PC-9 (cell line): Measurements from ENCODE around the gene ACAP2. TPM values are rescaled to one million over a fixed set of nuclear protein-coding genes. Genes with fewer than 3 reads are reported as not detected.

Experiments used
- BruUV-seq: library from RNA; stranded (reverse); fragments of 400-500 nt; replicated peaks from 2 replicates; lab custom pipeline; 2021; lab: Mats Ljungman, UMichigan
- CTCF ChIA-PET: fragments of 300-600 bp; sonication (Branson Sonifier 250); formaldehyde crosslinking; loops from one replicate; lab custom pipeline; 2022; ENCODE audit warnings: antibody characterized with exemption; lab: Charles Lee
- POLR2A ChIA-PET: fragments of 300-600 bp; sonication (Branson Sonifier 250); formaldehyde crosslinking; loops from one replicate; lab custom pipeline; 2022; ENCODE audit warnings: antibody characterized with exemption; ENCODE audit not compliant: unreplicated experiment; lab: Charles Lee
- DNase-seq, 2 experiments: peaks; one replicate each; pipeline versions ENCODE4 v3.0.0 to v3.0.0-alpha.2; 2015 to 2022; ENCODE audit warnings: mixed read lengths in 1 of 2
- H2AFZ ChIP-seq: fragments of 200-600 bp; sonication (generic); 2 replicates; pipeline ENCODE4 v1.8.1; 2017; ENCODE audit warnings: antibody characterized with exemption
- H3F3A ChIP-seq: fragments of 200-600 bp; sonication (generic); 2 replicates; pipeline ENCODE4 v1.8.1; 2017; ENCODE audit warnings: antibody characterized with exemption, mild to moderate bottlenecking, low read depth; ENCODE audit not compliant: insufficient read depth
- H3K27ac ChIP-seq: fragments of 200-600 bp; sonication (generic); 2 replicates; pipeline ENCODE4 v1.6.1; 2016; ENCODE audit warnings: mixed run types
- H3K27me3 ChIP-seq: fragments of 200-600 bp; sonication (generic); 2 replicates; pipeline ENCODE4 v1.6.1; 2016; ENCODE audit warnings: low read depth, mixed run types; ENCODE audit not compliant: insufficient read depth
- H3K36me3 ChIP-seq: fragments of 200-600 bp; sonication (generic); 2 replicates; pipeline ENCODE4 v1.6.1; 2016; ENCODE audit warnings: low read depth, mixed run types
- H3K4me1 ChIP-seq: fragments of 200-600 bp; sonication (generic); replicated peaks from 2 replicates; pipeline ENCODE4 v1.6.1; 2016; ENCODE audit warnings: mixed run types; ENCODE audit not compliant: insufficient read depth
- H3K4me2 ChIP-seq: fragments of 200-600 bp; sonication (generic); 2 replicates; pipeline ENCODE4 v1.6.1; 2017; ENCODE audit warnings: mixed run types
- H3K4me3 ChIP-seq: fragments of 200-600 bp; sonication (generic); 2 replicates; pipeline ENCODE4 v1.6.1; 2016; ENCODE audit warnings: mixed run types
- H3K79me2 ChIP-seq: fragments of 200-600 bp; sonication (generic); 2 replicates; pipeline ENCODE4 v1.6.1; 2017; ENCODE audit warnings: low read depth, mixed run types
- H3K9me2 ChIP-seq: fragments of 200-600 bp; sonication (generic); 2 replicates; pipeline ENCODE4 v1.8.1; 2017; ENCODE audit warnings: mild to moderate bottlenecking; ENCODE audit not compliant: insufficient read depth
- H3K9me3 ChIP-seq: fragments of 200-600 bp; sonication (generic); 2 replicates; pipeline ENCODE4 v1.8.1; 2016; ENCODE audit warnings: low read depth; ENCODE audit not compliant: insufficient read depth
- H4K20me1 ChIP-seq: fragments of 200-600 bp; sonication (generic); 2 replicates; pipeline ENCODE4 v1.8.1; 2017; ENCODE audit not compliant: insufficient read depth
- EZH2 ChIP-seq: fragments of 200-600 bp; sonication (generic); IDR thresholded peaks from 2 replicates; pipeline ENCODE4 v1.8.0; 2017; ENCODE audit warnings: antibody characterized with exemption, low read depth
- intact Hi-C: fragments of 100-400 bp; cut with micrococcal nuclease; formaldehyde crosslinking; loops from one replicate; pipeline ENCODE4 v1.10.0; 2022; ENCODE audit not compliant: unreplicated experiment
- total RNA-seq: library from RNA; stranded (reverse); gene quantifications from 2 replicates; pipeline ENCODE4 v1.2.3, GENCODE V29; 2021
- TF ChIP-seq, protein P1 (sequence below): fragments of 200-600 bp; sonication (generic); conservative IDR thresholded peaks from 2 replicates; pipeline ENCODE4 v1.6.1; 2017; ENCODE audit warnings: mixed run types, antibody characterized with exemption, mild to moderate bottlenecking, moderate library complexity

ACAP2 gene
- total RNA-seq, 1 experiment from 2014 or later, result 67.9 TPM

GRCh38 chr3:195440379-195440778 is 2.4 kb downstream of the ACAP2 start:
- Histone ChIP-seq H3K9me3 (no peaks in the 10 kb centered on the region), H2AFZ (no peak overlapping the region), H3K79me2 (peaks cover 71% of the 10 kb centered on the region), H3K9me2 (no peaks in the 10 kb centered on the region), H3K27ac (peak overlapping the region; percentile 62), H4K20me1 (peaks cover 11% of the 10 kb centered on the region), H3K4me2 (peak overlapping the region; percentile 93), H3F3A (peaks cover 22% of the 10 kb centered on the region), H3K27me3 (no peaks in the 10 kb centered on the region), H3K4me3 (peak overlapping the region; percentile 73; the same call in 1 of the 2 replicates), H3K4me1 (peaks cover 49% of the 10 kb centered on the region), H3K36me3 (no peaks in the 10 kb centered on the region)
- ChIA-PET POLR2A (interaction anchor here (0.6 to 0.7 kb wide), 2 partner anchors 109 to 588 kb away, joined by 3 to 8 read pairs; no protein-coding TSS in a partner anchor), CTCF (interaction anchor here (0.6 to 0.7 kb wide), 2 partner anchors 43 to 49 kb away, joined by 3 read pairs; no protein-coding TSS in a partner anchor)
- intact Hi-C loops, result loop anchor here (5.0 kb wide), 1 partner anchor 53 kb away; no protein-coding TSS in a partner anchor
- no TSS peak for BruUV-seq
- TF ChIP-seq, protein P1, sequence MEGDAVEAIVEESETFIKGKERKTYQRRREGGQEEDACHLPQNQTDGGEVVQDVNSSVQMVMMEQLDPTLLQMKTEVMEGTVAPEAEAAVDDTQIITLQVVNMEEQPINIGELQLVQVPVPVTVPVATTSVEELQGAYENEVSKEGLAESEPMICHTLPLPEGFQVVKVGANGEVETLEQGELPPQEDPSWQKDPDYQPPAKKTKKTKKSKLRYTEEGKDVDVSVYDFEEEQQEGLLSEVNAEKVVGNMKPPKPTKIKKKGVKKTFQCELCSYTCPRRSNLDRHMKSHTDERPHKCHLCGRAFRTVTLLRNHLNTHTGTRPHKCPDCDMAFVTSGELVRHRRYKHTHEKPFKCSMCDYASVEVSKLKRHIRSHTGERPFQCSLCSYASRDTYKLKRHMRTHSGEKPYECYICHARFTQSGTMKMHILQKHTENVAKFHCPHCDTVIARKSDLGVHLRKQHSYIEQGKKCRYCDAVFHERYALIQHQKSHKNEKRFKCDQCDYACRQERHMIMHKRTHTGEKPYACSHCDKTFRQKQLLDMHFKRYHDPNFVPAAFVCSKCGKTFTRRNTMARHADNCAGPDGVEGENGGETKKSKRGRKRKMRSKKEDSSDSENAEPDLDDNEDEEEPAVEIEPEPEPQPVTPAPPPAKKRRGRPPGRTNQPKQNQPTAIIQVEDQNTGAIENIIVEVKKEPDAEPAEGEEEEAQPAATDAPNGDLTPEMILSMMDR, result no peak
- no peak for TF ChIP-seq EZH2
- DNase-seq, result no peak

- Histone ChIP-seq H3K27me3 (no peaks in the 10 kb centered on the region), H3K27ac (peak overlapping the region; percentile 58), H3K4me3 (0 out of 2 replicates have a peak overlapping the region, but pooled peaks have one; percentile 14), H3K36me3 (no peaks in the 10 kb centered on the region), H2AFZ (no peak overlapping the region), H3K9me2 (no peaks in the 10 kb centered on the region), H4K20me1 (peaks cover 11% of the 10 kb centered on the region), H3K79me2 (peaks cover 91% of the 10 kb centered on the region), H3F3A (peaks cover 22% of the 10 kb centered on the region), H3K4me1 (peaks cover 43% of the 10 kb centered on the region), H3K9me3 (no peaks in the 10 kb centered on the region), H3K4me2 (peak overlapping the region; percentile 50)
- ChIA-PET CTCF (interaction anchor here (0.6 kb wide), 1 partner anchor 23 kb away, joined by 4 read pairs; no protein-coding TSS in a partner anchor), POLR2A (interaction anchor here (0.6 to 0.7 kb wide), 2 partner anchors 108 to 502 kb away, joined by 3 to 6 read pairs; no protein-coding TSS in a partner anchor)
- TF ChIP-seq, protein P1, result no peak
- no peak for TF ChIP-seq EZH2
- peak; percentile 74 to 94 for DNase-seq
- BruUV-seq, result no TSS peak
- intact Hi-C loops, result no loop called here
Observed at GRCh38 chr3:195438371-195438770, 4.4 kb downstream of the ACAP2 start.

DNA sequence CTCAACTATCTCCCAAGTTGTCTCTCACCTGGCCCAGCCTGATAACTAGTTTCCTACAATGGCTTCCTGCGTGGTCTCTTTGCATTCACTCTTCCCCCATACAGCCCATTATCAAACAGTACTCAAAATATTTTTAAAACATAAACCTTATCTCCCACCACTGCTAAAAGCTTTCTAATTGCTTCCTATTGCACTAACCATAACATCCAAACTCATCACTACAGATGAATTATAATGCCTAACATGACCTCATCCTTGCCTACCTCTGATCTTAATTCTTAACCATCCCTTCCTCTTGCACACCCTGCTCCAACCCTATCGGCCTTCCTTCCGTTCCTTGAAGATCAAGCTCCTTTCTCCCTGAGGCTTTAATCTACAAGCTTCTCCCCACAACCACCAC is 17.0 kb downstream of the ACAP2 start:
- no peak overlapping the region for H3K27ac ChIP-seq
- H3K27me3 ChIP-seq, result no peaks in the 10 kb centered on the region
- POLR2A ChIA-PET, result no interaction called here
- no peaks in the 10 kb centered on the region for H3K36me3 ChIP-seq
- H2AFZ ChIP-seq, result no peak overlapping the region
- H3K79me2 ChIP-seq, result peaks cover 93% of the 10 kb centered on the region
- H3K9me2 ChIP-seq, result no peaks in the 10 kb centered on the region
- no peaks in the 10 kb centered on the region for H3K9me3 ChIP-seq
- no peak overlapping the region for H3K4me3 ChIP-seq
- no peaks in the 10 kb centered on the region for H3K4me1 ChIP-seq
- no TSS peak for BruUV-seq
- TF ChIP-seq EZH2, result no peak
- TF ChIP-seq, protein P1, result no peak
- DNase-seq, result no peak
- no peak overlapping the region for H3K4me2 ChIP-seq
- H4K20me1 ChIP-seq, result peaks cover 42% of the 10 kb centered on the region; the same call in 1 of the 2 replicates
- CTCF ChIA-PET, result no interaction called here
- intact Hi-C loops, result no loop called here
- 0 out of 2 replicates have a peak, but pooled peaks cover 6% of the 10 kb centered on the region for H3F3A ChIP-seq
